ENCODE results near the gene PPP1R14B.
"Not testable (repeated sequence)": the region's sequence is repeated elsewhere in the genome, so short reads cannot be mapped to it uniquely, and the experiment has no call there.

PPP1R14B gene

DNA sequence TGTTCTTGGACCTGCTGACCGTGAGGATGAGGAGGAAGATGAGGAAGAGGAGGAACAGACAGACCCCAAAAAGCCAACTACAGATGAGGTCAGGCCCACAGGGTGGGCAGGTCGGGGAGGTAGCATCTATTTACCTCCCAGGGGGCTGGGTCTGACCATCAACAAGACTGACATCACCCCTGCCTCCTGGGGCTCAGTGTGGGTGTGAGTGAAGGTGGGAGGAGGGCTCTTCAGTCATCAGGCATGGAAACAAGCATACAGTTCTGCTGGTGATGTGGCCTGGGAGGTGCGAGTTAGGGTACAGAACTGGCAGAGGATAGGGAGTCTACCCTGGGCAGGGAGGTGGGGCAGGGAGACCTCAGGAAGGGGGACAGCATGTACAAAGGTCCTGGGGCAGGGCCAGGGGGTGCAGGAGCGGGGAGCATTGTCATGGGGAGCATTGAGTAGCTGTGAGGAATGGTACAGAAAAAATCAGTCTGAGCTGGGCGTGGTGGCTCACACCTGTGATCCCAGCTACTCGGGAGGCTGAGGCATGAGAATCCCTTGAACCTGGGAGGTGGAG, 13.5 kb upstream of the PPP1R14B start:
- DNase-seq: no peak

DNA sequence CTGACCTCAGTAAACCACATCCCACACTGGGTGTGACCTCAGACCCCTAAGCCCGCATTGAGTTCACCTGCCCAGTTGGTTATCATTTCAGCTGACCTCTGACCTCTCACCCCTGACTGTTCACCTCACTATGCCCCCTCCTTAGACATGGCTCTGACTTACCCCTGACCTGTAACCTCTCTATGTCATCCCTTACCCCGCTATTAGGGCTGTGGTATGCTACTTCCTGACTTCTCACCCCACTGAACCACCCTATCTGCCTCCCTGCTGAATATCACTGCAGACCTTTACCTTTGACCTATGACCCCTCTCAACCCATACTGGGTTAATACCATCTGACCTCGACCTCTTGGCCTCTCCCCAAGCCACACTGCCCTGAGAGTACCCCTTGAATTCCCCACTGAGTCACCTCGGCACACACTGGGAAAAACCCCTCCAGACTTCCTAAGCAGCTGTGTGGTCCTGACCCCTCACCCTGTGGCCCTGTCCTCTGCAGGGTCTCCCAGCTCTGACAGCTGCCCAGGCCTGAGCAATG, 12.9 kb upstream of the PPP1R14B start:
- no peak for DNase-seq

DNA sequence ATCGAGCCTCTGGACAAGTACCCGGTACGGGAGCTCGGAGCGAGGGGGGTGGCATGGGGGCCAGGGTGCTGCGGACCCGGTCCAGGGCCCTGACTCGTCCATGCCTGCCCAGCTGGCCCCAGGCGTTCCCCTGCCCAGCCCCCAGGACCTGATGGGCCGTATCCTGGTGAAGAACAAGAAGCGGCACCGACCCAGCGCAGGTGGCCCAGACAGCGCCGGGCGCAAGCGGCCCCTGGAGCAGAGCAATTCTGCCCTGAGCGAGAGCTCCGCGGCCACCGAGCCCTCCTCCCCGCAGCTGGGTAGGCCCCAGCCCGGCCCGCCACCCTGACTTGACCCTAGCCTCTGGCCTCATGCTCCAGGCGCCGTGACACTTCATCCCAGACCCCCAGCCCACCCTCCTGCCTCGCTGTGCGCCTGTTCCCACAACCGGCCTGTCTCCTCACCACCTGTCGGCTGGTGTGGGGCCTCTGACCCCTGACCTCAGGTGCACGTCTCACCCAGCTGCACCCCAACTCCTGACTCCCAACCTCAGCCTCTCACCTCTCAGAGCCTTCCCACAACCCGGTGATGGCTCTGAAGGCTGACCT, 12.3 kb upstream of the PPP1R14B start:
- no peak for DNase-seq

DNA sequence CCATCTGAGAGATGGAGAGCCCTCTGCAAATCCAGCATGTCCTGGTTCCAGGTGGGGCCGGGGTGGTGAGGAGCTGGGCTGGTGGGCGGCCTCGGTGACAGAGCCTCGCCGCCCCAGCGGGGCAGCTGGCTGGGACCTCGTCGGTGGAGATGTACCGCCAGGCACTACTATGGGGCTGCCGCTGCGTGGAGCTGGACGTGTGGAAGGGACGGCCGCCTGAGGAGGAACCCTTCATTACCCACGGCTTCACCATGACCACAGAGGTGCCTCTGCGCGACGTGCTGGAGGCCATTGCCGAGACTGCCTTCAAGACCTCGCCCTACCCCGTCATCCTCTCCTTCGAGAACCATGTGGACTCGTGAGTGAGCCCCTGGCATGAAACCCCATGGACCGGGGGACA, 11.6 kb upstream of the PPP1R14B start:
- no peak for DNase-seq

DNA sequence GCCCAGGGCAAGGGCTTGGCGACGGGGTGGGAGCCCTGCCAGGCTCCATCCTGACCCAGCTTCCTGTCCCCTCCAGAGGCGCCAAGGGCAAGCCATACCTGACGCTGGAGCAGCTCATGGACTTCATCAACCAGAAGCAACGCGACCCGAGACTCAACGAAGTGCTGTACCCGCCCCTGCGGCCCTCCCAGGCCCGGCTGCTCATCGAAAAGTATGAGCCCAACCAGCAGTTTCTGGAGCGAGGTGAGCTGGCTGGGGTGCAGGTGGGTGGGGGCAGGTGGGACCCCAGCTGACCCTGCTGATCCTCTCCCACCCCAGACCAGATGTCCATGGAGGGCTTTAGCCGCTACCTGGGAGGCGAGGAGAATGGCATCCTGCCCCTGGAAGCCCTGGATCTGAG, 9.6 kb upstream of the PPP1R14B start:
- no peak for DNase-seq

DNA sequence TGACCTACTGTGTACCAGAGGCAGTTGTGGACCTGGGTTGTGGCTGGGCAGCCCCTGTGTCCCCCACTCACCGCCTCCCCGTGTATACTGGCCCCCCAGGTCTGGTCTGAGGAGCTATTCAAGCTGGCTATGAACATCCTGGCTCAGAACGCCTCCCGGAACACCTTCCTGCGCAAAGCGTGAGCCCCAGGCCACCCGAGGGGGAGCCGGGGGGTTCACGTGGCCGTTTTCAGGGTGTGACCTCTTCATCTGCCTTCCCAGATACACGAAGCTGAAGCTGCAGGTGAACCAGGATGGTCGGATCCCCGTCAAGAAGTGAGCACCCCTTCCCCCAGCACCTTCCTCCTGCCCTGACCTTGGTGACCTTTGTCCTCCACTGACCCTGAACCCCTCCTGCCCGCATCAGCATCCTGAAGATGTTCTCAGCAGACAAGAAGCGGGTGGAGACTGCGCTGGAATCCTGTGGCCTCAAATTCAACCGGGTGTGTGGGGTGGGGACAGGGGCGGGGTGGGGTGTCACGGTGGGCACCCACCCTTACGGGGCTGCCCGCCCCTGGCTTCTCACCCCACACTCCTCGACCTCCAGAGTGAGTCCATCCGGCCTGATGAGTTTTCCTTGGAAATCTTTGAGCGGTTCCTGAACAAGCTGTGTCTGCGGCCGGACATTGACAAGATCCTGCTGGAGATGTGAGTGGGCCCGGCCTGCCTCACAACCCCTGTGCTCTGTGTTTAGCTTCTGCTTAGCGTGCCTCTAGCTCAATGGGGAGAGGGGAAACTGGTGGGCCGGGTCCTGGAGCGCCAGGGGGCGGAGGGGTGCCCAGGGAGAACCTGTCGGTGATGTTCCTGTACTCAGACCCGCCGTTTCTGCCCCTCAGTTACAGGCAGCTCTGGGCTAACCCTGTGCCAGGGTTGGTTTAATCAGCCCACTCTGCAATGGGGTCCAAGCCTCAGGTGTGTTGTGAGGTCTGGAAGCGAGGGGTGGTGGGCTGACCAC, 8.7 kb upstream of the PPP1R14B start:
- no peak for DNase-seq

DNA sequence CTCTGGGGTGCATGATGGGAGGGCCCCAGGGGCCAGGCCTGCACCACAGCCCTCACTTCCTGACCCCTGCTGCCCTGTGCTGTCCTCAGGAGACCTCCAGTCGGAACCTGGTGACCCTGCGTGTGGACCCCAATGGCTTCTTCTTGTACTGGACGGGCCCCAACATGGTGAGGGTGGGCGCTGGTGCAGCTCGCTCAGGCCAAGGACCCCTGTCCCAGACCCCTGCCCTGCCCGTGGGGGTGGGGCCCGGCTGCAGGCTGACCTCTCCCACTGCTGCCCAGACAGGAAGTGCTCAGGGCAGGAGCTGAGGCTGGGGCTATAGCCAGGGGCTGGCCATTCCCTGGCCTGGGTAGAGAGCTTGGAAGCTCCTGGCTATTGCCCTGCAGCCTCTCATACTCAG, 7.6 kb upstream of the PPP1R14B start:
- DNase-seq: no peak

DNA sequence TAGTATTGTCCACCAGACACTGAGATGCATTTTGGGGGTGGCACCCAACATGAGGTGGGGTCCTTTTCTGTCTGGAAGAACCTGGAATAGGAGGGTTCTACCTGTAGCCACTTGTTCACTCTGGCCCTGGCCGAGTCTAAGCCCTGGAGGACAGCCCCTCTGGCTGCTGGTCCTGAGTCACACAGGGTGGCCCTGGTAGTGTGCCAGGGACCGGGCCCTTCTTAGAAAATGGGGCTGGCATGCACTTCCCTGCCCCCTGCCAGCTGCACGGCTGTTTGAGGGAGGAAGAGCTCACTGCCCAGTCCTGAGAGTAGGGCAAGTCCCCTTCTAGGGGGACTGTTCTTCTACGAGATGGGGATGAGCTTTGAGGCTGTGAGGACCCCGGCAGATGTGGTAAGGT, 6.7 kb upstream of the PPP1R14B start:
- DNase-seq: no peak

DNA sequence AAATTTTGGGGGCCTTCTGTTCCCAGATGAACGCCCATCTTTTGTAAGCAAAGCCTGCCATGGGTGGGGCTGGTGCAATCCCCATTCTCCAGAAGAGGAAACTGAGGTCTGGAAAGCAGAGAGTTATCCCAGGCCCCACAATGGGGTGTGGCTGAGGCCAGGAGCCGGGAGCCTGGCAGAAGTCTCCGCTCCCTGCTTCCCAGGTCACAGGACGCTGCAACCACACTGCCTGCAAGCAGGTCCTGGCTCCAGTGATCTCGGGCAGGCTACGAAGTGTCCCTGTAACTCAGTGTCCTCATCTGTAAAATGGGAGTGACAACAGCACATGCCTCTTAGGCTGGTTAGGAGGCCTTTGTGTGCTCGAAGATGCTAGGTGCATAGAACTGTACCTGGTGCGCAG, 6.3 kb upstream of the PPP1R14B start:
- no peak for DNase-seq

DNA sequence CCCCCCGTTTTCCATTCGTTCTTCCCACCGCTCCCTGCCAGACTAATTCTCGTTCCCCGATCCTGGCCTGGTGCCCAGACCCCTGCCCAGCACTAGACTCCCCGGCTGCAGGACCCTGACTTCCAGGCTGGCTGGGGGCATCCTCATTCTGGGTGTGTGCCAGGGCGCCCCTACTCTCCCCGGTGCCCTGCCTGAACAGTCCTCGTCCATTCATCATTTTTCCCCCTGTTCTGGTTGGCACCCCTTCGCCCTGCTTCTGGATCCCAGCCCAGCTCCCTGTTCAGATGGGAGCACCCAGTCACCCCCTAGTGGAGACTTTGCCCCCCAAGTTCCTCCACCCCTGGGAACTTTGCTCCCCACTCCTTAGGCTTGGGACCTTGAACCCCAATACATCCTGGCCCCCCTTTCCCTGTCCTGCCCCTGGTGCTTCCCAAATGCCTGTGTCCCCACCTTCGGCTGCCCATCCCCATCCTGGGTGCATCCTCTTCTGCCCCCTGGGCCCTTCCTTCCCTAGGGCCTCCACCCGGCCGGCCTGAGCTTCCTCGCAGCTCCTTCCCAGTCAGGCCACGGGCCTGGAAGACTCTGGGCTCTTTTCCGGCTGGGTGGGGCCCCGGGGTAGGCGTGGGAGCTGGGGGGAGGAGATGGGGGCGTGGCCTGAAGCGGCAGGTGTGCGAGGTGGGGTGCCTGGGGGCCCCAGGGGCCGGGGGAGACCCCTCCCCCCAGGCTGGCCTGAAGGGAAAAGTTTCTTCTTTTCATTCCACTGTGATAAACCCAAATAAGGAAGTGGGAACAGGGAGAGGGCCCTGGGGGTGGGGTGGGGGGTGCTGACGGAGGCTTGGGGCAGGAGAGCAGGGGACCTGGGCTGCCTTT, 5.5 kb upstream of the PPP1R14B start:
- no peak for DNase-seq

DNA sequence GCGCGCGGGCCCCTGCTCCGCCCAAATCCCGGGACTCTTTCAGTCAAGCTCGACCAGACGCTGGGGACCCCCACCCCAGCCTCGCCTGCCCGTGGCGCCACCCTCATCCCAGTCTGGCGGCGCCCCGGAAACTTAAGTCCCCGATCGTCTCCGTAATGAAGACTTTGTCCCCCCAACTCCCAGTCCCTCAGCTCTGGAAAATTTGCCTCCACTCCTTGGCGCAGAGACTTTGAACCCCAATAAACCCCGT, 4.9 kb upstream of the PPP1R14B start:
- no peak for DNase-seq

DNA sequence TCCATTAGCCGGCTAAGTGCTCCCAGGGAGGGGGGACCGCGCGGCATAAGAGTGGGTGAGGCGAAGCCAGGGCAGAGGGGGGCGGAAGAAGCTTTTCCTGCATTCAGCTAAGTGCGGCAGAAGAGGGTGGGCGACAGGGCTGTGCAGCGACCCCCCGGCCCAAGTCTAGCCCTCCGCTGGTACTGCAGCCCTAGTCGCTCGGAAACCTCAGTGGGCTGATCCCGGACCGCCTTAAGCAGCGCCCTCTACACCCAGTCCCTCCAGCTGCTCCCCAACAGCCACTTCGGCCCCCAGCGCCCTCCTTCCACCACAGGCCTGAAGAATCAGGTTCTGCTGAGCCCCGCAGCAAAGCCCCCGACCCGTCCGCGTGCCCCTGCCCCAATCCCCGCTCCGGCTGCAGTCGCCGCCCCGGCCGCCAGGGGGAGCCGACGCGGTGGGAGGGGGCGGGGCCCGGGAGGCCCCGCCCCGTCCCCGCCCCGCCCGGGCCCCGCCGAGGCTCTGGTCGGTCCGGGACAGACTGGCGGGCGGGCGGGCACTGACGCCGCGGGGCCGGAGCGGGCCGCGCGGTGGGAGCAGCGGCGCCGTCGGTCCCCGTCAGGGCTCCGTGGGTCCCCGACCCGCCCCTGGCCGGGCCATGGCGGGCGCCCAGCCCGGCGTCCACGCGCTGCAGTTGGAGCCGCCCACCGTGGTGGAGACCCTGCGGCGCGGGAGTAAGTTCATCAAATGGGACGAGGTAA, 4.4 kb upstream of the PPP1R14B start, which contains the start of gene PLCB3:
PLCB3 (plus strand) TSS at position 515 of the 737 bp plus-strand sequence; CDS start at position 635, 120 bp downstream.
- peak; percentile 57 for DNase-seq

DNA sequence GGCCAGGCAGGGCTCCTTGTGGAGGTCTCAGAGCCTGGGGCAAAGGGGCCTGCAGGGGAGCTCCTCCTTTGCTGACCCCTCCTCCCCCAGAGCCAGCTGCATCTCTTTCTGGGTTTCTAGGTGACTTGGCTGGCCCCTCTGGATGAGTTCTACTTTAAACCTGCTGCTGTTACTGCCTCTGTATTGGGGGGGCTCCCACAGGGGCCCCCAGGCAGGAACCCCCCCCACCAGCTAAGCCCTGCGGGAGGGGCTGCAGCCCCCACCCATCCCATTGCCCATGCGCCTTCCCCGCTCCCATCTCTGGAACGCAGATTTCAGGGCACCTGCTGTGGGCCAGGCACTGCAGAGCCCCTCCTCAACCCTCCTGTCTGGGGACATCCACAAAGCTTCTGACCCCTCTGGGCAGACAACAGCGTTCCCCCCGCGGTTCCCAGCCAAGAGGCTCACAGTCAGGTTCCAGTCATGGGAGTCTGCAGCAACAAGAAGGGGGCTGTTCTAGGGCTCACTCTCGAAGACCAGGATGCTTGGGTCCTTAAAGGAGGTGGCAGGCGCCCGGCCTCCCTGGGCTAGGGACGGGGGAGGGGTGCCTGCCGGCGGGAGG, 3.8 kb upstream of the PPP1R14B start:
- no peak for DNase-seq

DNA sequence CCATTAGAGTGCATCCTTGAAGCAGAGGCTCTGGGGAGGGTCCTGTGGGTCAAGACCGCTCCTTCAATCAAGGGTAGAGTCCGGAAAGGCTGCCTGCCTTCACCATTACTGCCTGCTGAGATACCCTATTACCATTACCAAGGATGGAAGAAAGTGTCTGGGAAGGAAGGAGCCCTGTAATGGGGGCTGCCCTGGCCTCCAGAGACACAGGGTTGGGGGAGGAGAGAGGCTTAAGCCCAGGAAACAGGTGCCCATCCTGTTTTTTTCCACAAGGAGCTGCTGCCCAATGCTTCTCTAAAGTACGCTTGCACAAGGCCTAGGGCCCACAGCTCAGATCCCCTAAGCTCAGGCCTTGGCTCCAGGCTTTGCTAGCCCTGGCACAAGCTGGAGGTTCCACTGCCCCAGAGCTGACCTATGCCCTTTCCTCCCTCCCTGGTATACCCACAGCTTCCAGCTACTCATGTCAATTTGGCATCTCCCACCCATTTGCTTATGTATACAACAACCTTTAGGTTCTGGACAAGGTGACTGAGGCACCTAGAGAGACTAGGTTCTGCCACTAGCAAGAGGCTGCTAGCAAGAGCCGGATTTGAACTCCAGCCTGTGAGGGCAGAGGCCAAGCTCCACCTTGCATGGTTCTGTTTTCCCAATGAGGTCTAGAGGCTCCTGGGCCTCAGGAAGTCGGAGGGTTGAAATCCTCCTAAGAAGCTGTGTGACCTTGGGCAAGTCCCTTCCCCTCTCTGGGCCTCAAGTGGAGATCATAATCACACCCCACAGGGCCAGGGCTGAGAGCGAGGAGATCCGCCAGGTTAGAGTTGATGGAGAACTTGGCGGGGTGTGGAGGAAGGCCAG, 3.0 kb upstream of the PPP1R14B start:
- no peak for DNase-seq

DNA sequence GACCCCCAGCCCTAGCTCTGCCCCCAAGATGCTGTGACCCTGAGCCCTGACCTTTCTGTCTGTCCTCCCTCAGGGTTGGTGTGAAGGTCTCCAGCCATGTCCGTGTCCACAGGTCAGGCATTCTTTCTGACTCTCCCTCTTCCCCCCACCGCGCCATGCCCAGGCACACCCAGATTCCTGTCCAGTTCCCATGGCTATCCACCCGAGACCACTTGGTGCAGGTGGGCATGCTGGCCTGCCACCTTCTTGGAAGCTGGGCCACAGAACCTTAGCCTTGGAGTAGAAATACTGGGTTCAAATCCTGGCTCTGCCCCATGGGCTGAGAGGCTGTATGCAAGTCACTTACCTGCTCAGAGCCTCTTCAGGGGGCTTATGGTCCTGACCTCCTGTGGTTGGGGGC, 2.3 kb upstream of the PPP1R14B start:
- DNase-seq: no peak

DNA sequence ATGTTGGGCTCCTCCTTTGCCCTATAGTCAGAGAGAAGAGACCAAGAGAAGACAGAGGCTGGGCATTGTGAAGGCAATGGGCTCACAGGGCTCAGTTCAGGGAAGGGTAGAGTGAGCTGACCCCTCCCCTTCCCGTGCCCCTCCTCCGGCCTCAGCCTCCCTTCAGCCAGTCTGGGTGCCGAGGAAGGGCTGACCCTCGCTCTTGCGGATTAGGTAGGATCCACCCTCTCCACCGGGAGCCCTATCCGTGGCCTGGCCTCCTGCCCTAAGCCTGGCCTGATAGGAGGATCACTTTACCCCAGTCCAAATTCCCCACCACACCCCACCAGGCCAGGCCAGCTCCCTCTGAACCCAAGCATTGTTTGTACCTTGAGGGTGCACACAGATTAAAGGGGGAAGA, 1.8 kb upstream of the PPP1R14B start:
- DNase-seq: no peak

DNA sequence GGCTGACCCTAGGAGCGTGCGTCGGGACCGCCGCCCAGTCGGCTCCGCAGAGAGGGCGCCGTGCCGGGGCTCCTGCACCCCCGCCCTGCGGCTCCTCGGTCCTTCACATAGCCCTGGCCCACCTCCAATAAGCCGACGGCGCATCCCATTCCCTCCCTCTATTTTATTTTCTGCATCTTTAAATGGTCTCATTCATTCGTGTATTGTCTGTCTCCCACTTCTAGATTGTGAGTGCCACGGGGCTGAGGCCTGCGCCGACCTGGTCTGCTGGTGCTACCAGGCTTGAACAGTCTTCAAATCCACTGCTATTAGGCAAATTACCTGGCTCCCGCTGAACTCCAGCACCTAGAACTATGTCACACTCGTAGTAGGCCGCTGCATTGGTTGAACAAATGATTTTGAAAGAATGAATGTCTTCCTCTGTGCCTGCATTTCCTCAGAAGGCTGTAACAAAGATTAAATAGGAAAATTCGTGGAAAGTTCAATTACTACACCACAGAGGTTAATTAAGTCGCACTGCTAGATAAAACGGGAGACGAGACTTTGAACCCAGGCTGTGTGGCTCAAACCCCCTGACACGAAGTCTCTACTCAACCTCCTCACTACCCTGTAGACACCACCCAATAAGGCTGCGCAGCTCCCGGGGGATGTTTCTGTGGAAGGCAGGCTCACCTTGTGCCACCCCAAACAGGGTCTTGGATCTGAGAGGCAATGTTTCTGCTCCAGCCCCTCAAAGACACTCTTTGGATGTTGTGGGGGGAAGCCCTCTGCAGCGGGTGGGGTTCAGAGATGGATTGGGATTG, 1.2 kb upstream of the PPP1R14B start:
- no peak for DNase-seq

DNA sequence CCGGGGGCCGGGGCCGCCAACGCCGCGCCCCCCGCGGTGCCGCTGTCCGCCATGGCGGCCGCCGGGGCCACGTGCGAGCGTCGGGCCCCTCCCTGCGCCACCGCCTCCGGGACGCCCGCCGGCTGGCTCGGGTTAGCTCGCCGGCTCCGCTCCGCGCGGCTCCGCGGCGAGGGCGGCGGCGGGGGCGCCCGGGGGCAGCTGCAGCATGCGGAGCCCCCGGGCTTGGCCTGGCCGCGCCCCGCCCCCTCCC, 197 bp downstream of the PPP1R14B start:
- not testable (repeated sequence) for DNase-seq

DNA sequence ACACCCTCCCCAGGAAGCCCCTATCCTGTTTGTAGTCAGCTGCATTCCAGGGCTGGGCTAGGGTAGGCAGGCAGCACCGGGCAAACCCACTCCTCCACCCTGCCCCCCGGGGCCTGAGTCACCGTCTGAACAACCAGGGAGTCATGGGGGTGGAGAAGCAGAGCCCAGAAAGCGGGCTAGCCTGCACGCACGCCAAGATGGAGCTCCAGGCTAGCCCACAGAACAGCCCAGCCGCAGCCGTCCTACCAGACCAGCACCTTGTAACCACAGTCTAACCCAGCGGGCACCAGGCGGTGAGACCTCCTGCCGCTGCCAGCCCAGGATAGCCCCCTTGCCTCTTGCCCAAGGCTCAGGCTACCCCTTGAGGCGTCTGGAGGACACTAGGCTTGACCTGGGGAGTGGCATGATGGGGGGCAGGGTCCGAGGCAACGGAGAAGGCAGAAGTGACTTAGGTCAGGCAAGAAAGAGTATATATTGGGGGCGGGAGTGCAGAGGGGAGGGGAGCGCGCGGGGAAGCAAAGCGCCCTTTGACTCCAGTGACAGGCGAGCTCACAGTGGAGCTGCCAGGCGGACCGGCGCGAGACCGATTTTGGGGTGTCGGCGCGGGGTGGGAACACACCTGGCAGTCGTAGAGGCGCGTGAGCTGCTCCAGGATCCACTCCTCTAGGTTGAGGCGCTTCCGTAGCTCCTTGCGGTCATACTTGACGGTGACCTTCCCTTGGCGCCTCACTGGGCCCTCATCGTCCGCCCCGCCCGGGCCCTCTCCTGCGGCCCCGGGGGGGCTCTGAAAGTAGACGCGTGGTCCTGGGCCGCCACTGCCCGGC, 734 bp downstream of the PPP1R14B start:
- DNase-seq: peak; percentile 48
